Right lobe of liver (tissue), 4 donors: ENCODE measurements around the gene HTR7.

Source experiments
- CTCF ChIP-seq, 4 donors: fragments of 200-600 bp in 3 of 4; fragments of 450-650 bp in 1 of 4; IDR thresholded peaks; one replicate each; pipeline versions ENCODE4 v1.5.1 to v1.8.0; 2016 to 2022; ENCODE audit warnings: antibody characterized with exemption in 4 of 4, mild to moderate bottlenecking in 2 of 4
- POLR2A ChIP-seq: fragments of 450-650 bp; IDR thresholded peaks from one replicate; pipeline ENCODE4 v1.6.1; 2017; ENCODE audit warnings: antibody characterized with exemption, mild to moderate bottlenecking
- donor health status: DM: no; HTN: no; CAD: no.
- donor health status: DM: no; HTN: no; CAD: no.
- donor health status: DM: no; HTN: yes; CAD: no.

DNA sequence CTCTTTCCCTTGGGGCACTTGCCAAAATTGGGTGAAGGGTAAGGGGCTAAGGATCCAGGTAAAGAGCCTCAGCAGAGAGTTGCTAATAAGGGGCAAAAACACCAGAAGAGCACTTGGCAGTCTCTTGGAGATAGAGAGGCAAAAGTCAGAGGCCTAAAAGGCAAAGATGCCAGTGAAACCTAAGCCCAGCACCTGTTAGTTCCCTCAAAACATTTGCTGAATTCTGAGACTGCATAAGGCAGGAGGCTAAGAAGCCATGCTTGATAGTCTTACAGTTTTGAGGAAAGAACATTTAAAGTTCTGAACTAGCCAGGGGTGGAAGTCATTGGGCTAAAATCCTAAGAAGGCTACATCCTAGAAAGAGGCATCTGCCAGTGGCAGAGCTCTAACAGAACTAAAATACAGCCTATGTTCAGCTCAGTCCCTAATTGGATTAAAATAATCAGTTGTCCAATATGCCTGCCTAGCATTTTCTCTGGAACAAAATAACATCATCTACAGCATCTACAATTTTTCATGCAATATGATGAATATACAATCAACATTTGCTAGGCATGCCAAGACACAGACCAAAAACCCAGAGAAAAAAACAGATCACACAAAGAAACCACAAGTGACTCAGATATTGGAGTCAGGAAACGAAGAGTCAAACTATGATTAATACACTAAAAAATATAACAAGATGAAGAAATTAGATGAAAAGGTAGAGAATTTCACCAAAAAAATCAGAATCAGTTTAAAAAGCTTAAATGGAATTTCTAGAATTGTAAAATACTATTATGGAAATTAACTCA, 7.7 kb downstream of the HTR7 start:
- TF ChIP-seq CTCF (IDR thresholded peaks at IDR 0.05) (no peak), POLR2A (no peak)
